Skeletal muscle tissue (tissue), 1 donor: Measurements from ENCODE around the gene GOT1. TPM values are rescaled to one million over a fixed set of nuclear protein-coding genes. Genes with fewer than 3 reads are reported as not detected.

Source experiments
- total RNA-seq: library from RNA; depleted of rRNA; stranded (reverse); fragments of >200 nt; gene quantifications from one replicate; pipeline ENCODE4 v1.2.3, GENCODE V29; 2014

GOT1 gene
- total RNA-seq, 1 donor from 2014 or later = 27.1 TPM

Other genes starting within 250 kb of the GOT1 start
- under 0.01 TPM for gene HPSE2, start 194.8 kb downstream of the GOT1 start, total RNA-seq
- not detected for gene CNNM1, start 101.3 kb downstream of the GOT1 start, total RNA-seq
- gene NKX2-3, start 102.3 kb upstream of the GOT1 start, total RNA-seq = 1.0 TPM
- 15.7 TPM for gene SLC25A28, start 189.8 kb upstream of the GOT1 start, total RNA-seq
- gene ENTPD7, start 228.9 kb upstream of the GOT1 start, total RNA-seq = 4.7 TPM